IPS DF 19.7 (cell line): ENCODE data around the gene PPIA.
"Not testable (repeated sequence)": the region's sequence is repeated elsewhere in the genome, so short reads cannot be mapped to it uniquely, and the experiment has no call there.

ENCODE experiments used
- DNase-seq: peaks from one replicate; pipeline ENCODE4 v3.0.0-alpha.2; 2013; ENCODE audit warnings: low read depth, low spot score

The PPIA gene

GRCh38 chr7:44764081-44764480 is 32.4 kb upstream of the PPIA start:
- no peak for DNase-seq

- no peak for DNase-seq
Observed at GRCh38 chr7:44764665-44765578, 31.6 kb upstream of the PPIA start.

- no peak for DNase-seq
Observed at GRCh38 chr7:44765579-44766415, 30.7 kb upstream of the PPIA start.

GRCh38 chr7:44766416-44766801 is 30.1 kb upstream of the PPIA start:
- DNase-seq = no peak

- no peak for DNase-seq
Observed at GRCh38 chr7:44767134-44767911, 29.2 kb upstream of the PPIA start.

GRCh38 chr7:44767912-44768627 is 28.4 kb upstream of the PPIA start:
- DNase-seq = no peak

- DNase-seq = no peak
Observed at GRCh38 chr7:44768628-44769371, 27.7 kb upstream of the PPIA start.

GRCh38 chr7:44769376-44769775 is 27.1 kb upstream of the PPIA start:
- DNase-seq = no peak

GRCh38 chr7:44769776-44770294 is 26.6 kb upstream of the PPIA start:
- DNase-seq = no peak

- DNase-seq = no peak
Observed at GRCh38 chr7:44771358-44771757, 25.1 kb upstream of the PPIA start.

GRCh38 chr7:44772440-44772839 is 24.0 kb upstream of the PPIA start:
- DNase-seq = no peak

GRCh38 chr7:44772867-44773266 is 23.6 kb upstream of the PPIA start:
- no peak for DNase-seq

GRCh38 chr7:44774486-44774885 is 22.0 kb upstream of the PPIA start:
- not testable (repeated sequence) for DNase-seq

GRCh38 chr7:44775383-44776107 is 20.9 kb upstream of the PPIA start:
- no peak for DNase-seq

- DNase-seq = no peak
Observed at GRCh38 chr7:44776211-44776610, 20.3 kb upstream of the PPIA start.

GRCh38 chr7:44782460-44782859 is 14.0 kb upstream of the PPIA start:
- no peak for DNase-seq

GRCh38 chr7:44783407-44783806 is 13.1 kb upstream of the PPIA start:
- DNase-seq = no peak

- no peak for DNase-seq
Observed at GRCh38 chr7:44784364-44784763, 12.1 kb upstream of the PPIA start.

- DNase-seq = not testable (repeated sequence)
Observed at GRCh38 chr7:44785218-44785617, 11.3 kb upstream of the PPIA start.

GRCh38 chr7:44787041-44787440 is 9.4 kb upstream of the PPIA start:
- no peak for DNase-seq
